HEK293 (cell line): ENCODE measurements around the gene VPS29.

ENCODE experiments used
- EGR2 ChIP-seq: fragments of 450-650 bp; formaldehyde crosslinking; IDR thresholded peaks from 2 replicates; pipeline ENCODE4 v1.5.1; 2016; ENCODE audit warnings: low read depth, missing biosample characterization, missing genetic modification characterization
- FEZF1 ChIP-seq: fragments of 450-650 bp; formaldehyde crosslinking; IDR thresholded peaks from 2 replicates; pipeline ENCODE4 v1.5.1; 2016; ENCODE audit warnings: missing biosample characterization, missing genetic modification characterization
- GFI1B ChIP-seq: fragments of 450-650 bp; formaldehyde crosslinking; IDR thresholded peaks from 2 replicates; pipeline ENCODE4 v1.5.1; 2016; ENCODE audit warnings: missing biosample characterization, missing genetic modification characterization
- KLF1 ChIP-seq: fragments of 450-650 bp; formaldehyde crosslinking; IDR thresholded peaks from 2 replicates; pipeline ENCODE4 v1.5.1; 2016; ENCODE audit warnings: missing biosample characterization, missing genetic modification characterization
- SETDB1 ChIP-seq: IDR thresholded peaks from one replicate; pipeline ENCODE4 v1.6.1; 2017; ENCODE audit warnings: mild to moderate bottlenecking, low read length, moderate library complexity, mixed read lengths; ENCODE audit not compliant: insufficient read length
- SP7 ChIP-seq: fragments of 450-650 bp; formaldehyde crosslinking; IDR thresholded peaks from 2 replicates; pipeline ENCODE4 v1.5.1; 2016; ENCODE audit warnings: missing biosample characterization, missing genetic modification characterization
- ZFP37 ChIP-seq: fragments of 450-650 bp; formaldehyde crosslinking; IDR thresholded peaks from 2 replicates; pipeline ENCODE4 v1.5.1; 2016; ENCODE audit warnings: missing biosample characterization, missing genetic modification characterization
- ZFP69B ChIP-seq: fragments of 450-650 bp; formaldehyde crosslinking; IDR thresholded peaks from 2 replicates; pipeline ENCODE4 v1.5.1; 2016; ENCODE audit warnings: missing biosample characterization, missing genetic modification characterization
- ZNF10 ChIP-seq: fragments of 450-650 bp; formaldehyde crosslinking; IDR thresholded peaks from 2 replicates; pipeline ENCODE4 v1.5.1; 2017; ENCODE audit warnings: missing biosample characterization, missing genetic modification characterization
- ZNF114 ChIP-seq: fragments of 450-650 bp; formaldehyde crosslinking; IDR thresholded peaks from 2 replicates; pipeline ENCODE4 v1.5.0; 2017; ENCODE audit warnings: missing biosample characterization, missing genetic modification characterization
- ZNF16 ChIP-seq: fragments of 450-650 bp; formaldehyde crosslinking; IDR thresholded peaks from 2 replicates; pipeline ENCODE4 v1.5.1; 2016; ENCODE audit warnings: low read depth, missing biosample characterization, missing genetic modification characterization
- ZNF19 ChIP-seq: fragments of 450-650 bp; formaldehyde crosslinking; IDR thresholded peaks from 2 replicates; pipeline ENCODE4; 2016; ENCODE audit warnings: missing biosample characterization, missing genetic modification characterization, low read depth
- ZNF24 ChIP-seq: fragments of 450-650 bp; formaldehyde crosslinking; IDR thresholded peaks from 2 replicates; pipeline ENCODE4 v1.5.1; 2016; ENCODE audit warnings: missing biosample characterization, missing genetic modification characterization
- ZNF341 ChIP-seq: fragments of 450-650 bp; formaldehyde crosslinking; IDR thresholded peaks from 2 replicates; pipeline ENCODE4; 2016; ENCODE audit warnings: low read depth, missing biosample characterization, missing genetic modification characterization
- ZNF354C ChIP-seq: fragments of 450-650 bp; formaldehyde crosslinking; IDR thresholded peaks from 2 replicates; pipeline ENCODE4 v1.5.1; 2016; ENCODE audit warnings: missing biosample characterization, missing genetic modification characterization, low read depth, borderline replicate concordance
- ZNF394 ChIP-seq: fragments of 450-650 bp; formaldehyde crosslinking; IDR thresholded peaks from 2 replicates; pipeline ENCODE4 v1.5.1; 2016; ENCODE audit warnings: missing biosample characterization, missing genetic modification characterization, mild to moderate bottlenecking, moderate library complexity, borderline replicate concordance
- ZNF423 ChIP-seq: fragments of 450-650 bp; formaldehyde crosslinking; IDR thresholded peaks from 2 replicates; pipeline ENCODE4 v1.5.1; 2016; ENCODE audit warnings: missing biosample characterization, missing genetic modification characterization
- ZNF48 ChIP-seq: fragments of 450-650 bp; formaldehyde crosslinking; IDR thresholded peaks from 2 replicates; pipeline ENCODE4 v1.5.1; 2016; ENCODE audit warnings: missing biosample characterization, missing genetic modification characterization
- ZNF510 ChIP-seq: fragments of 450-650 bp; formaldehyde crosslinking; IDR thresholded peaks from 2 replicates; pipeline ENCODE4 v1.5.1; 2018; ENCODE audit warnings: mild to moderate bottlenecking, missing genetic modification characterization, missing biosample characterization; ENCODE audit not compliant: insufficient replicate concordance
- ZNF585B ChIP-seq: fragments of 450-650 bp; formaldehyde crosslinking; IDR thresholded peaks from 2 replicates; pipeline ENCODE4 v1.5.1; 2016; ENCODE audit warnings: missing biosample characterization, missing genetic modification characterization
- ZNF600 ChIP-seq: fragments of 450-650 bp; formaldehyde crosslinking; IDR thresholded peaks from 2 replicates; pipeline ENCODE4 v1.5.1; 2016; ENCODE audit warnings: missing biosample characterization, missing genetic modification characterization
- ZNF629 ChIP-seq: fragments of 450-650 bp; formaldehyde crosslinking; IDR thresholded peaks from 2 replicates; pipeline ENCODE4 v1.5.1; 2017; ENCODE audit warnings: missing biosample characterization, missing genetic modification characterization
- ZNF654 ChIP-seq: fragments of 450-650 bp; formaldehyde crosslinking; IDR thresholded peaks from 2 replicates; pipeline ENCODE4 v1.5.1; 2016; ENCODE audit warnings: low read depth, missing biosample characterization, missing genetic modification characterization
- ZNF692 ChIP-seq: fragments of 450-650 bp; formaldehyde crosslinking; IDR thresholded peaks from 2 replicates; pipeline ENCODE4 v1.5.1; 2016; ENCODE audit warnings: missing biosample characterization, missing genetic modification characterization
- ZNF701 ChIP-seq: fragments of 450-650 bp; formaldehyde crosslinking; IDR thresholded peaks from 2 replicates; pipeline ENCODE4 v1.5.1; 2016; ENCODE audit warnings: missing biosample characterization, missing genetic modification characterization
- ZXDB ChIP-seq: fragments of 450-650 bp; formaldehyde crosslinking; IDR thresholded peaks from 2 replicates; pipeline ENCODE4 v1.5.1; 2016; ENCODE audit warnings: missing biosample characterization, missing genetic modification characterization
- TF ChIP-seq, protein P1 (sequence below): fragments of 450-650 bp; formaldehyde crosslinking; IDR thresholded peaks from 2 replicates; pipeline ENCODE4 v1.5.1; 2017; ENCODE audit warnings: missing biosample characterization, missing genetic modification characterization
- TF ChIP-seq, protein P2 (sequence below): fragments of 450-650 bp; formaldehyde crosslinking; conservative IDR thresholded peaks from 2 replicates; pipeline ENCODE4 v1.5.1; 2016; ENCODE audit warnings: low read depth, missing biosample characterization, missing genetic modification characterization
- TF ChIP-seq, protein P3 (sequence below): sonication (generic); formaldehyde crosslinking; IDR thresholded peaks from 2 replicates; pipeline ENCODE4 v1.8.1; 2022; ENCODE audit warnings: mild to moderate bottlenecking, moderate library complexity, missing genetic modification reagents

Gene VPS29

DNA sequence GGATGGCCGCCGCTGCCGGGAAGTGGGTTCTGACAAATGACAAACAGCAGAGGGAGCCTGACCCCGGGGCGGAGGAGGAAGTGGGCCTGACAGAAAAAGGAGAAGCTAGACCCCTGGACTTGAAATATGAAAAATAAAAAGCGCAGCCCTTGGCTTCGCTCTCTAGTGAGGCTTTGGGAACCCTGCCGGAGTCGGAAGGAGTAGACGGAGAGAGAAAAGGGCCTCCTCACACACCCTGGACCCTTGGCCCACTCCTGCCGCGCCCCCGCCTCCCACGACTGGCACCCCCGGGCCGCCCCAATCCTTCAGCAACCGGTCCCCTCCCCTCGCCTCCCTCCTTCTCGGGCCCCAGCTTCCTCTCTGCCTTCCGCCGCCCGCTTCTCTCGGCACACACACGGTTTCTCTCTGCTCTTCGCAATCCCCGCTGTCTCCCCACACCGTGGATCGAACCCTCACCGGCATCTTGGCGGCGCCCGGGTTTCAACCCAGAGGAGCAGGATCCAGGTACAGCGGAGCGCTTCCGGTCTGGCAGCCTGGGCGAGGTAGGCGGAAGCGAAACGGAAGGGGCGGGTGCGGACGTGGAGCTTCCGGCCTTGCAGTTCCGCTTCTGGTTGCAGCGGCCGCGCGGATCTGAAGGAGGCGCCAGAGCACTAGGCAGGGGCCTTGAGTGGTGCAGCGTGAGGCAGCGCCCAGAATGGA lies 52.0 kb downstream of the VPS29 start, which contains the start of gene ARPC3 (continued):
- TF ChIP-seq ZXDB (tag by site-specific recombination), result peak; percentile 76
- TF ChIP-seq, protein P1, sequence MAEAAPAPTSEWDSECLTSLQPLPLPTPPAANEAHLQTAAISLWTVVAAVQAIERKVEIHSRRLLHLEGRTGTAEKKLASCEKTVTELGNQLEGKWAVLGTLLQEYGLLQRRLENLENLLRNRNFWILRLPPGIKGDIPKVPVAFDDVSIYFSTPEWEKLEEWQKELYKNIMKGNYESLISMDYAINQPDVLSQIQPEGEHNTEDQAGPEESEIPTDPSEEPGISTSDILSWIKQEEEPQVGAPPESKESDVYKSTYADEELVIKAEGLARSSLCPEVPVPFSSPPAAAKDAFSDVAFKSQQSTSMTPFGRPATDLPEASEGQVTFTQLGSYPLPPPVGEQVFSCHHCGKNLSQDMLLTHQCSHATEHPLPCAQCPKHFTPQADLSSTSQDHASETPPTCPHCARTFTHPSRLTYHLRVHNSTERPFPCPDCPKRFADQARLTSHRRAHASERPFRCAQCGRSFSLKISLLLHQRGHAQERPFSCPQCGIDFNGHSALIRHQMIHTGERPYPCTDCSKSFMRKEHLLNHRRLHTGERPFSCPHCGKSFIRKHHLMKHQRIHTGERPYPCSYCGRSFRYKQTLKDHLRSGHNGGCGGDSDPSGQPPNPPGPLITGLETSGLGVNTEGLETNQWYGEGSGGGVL (tag by site-specific recombination), result peak; percentile 32
- peak; percentile 84 for TF ChIP-seq SP7
- TF ChIP-seq, protein P2, sequence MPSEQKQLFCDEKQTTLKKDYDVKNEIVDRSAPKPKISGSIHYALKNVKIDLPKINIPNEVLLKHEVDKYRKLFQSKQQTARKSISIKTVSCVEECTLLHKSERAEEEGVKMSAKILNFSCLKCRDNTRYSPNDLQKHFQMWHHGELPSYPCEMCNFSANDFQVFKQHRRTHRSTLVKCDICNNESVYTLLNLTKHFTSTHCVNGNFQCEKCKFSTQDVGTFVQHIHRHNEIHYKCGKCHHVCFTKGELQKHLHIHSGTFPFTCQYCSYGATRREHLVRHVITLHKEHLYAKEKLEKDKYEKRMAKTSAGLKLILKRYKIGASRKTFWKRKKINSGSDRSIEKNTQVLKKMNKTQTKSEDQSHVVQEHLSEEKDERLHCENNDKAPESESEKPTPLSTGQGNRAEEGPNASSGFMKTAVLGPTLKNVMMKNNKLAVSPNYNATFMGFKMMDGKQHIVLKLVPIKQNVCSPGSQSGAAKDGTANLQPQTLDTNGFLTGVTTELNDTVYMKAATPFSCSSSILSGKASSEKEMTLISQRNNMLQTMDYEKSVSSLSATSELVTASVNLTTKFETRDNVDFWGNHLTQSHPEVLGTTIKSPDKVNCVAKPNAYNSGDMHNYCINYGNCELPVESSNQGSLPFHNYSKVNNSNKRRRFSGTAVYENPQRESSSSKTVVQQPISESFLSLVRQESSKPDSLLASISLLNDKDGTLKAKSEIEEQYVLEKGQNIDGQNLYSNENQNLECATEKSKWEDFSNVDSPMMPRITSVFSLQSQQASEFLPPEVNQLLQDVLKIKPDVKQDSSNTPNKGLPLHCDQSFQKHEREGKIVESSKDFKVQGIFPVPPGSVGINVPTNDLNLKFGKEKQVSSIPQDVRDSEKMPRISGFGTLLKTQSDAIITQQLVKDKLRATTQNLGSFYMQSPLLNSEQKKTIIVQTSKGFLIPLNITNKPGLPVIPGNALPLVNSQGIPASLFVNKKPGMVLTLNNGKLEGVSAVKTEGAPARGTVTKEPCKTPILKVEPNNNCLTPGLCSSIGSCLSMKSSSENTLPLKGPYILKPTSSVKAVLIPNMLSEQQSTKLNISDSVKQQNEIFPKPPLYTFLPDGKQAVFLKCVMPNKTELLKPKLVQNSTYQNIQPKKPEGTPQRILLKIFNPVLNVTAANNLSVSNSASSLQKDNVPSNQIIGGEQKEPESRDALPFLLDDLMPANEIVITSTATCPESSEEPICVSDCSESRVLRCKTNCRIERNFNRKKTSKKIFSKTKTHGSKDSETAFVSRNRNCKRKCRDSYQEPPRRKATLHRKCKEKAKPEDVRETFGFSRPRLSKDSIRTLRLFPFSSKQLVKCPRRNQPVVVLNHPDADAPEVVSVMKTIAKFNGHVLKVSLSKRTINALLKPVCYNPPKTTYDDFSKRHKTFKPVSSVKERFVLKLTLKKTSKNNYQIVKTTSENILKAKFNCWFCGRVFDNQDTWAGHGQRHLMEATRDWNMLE (tag by site-specific recombination), result peak; percentile 85
- TF ChIP-seq ZNF423, result no peak
- TF ChIP-seq EGR2 (tag by site-specific recombination), result peak; percentile 97
- no peak for TF ChIP-seq ZNF701 (tag by site-specific recombination)
- no peak for TF ChIP-seq ZNF16
- TF ChIP-seq ZNF24 (tag by site-specific recombination), result no peak
- no peak for TF ChIP-seq GFI1B (tag by site-specific recombination)
- peak; percentile 18; the same call in 1 of the 2 replicates for TF ChIP-seq ZNF341
- no peak for TF ChIP-seq ZNF10 (tag by site-specific recombination)
- peak; percentile 74 for TF ChIP-seq ZNF600 (tag by site-specific recombination)
- TF ChIP-seq ZNF585B (tag by site-specific recombination), result no peak
- TF ChIP-seq ZNF19, result no peak
- TF ChIP-seq ZNF394 (tag by site-specific recombination), result 0 out of 2 replicates have a peak, but pooled peaks have one; percentile 24
- TF ChIP-seq ZNF692 (tag by site-specific recombination), result peak; percentile 49; the same call in 1 of the 2 replicates
- TF ChIP-seq ZNF114 (tag by site-specific recombination), result no peak
- TF ChIP-seq ZFP69B, result no peak
- no peak for TF ChIP-seq ZNF354C
- TF ChIP-seq KLF1, result peak; percentile 47; the same call in 1 of the 2 replicates
- TF ChIP-seq SETDB1, result no peak
- TF ChIP-seq ZNF510 (tag by site-specific recombination), result no peak
- peak; percentile 61 for TF ChIP-seq ZNF654 (tag by site-specific recombination)
- TF ChIP-seq ZFP37 (tag by site-specific recombination), result no peak
- TF ChIP-seq FEZF1, result no peak
- TF ChIP-seq ZNF48 (tag by site-specific recombination), result no peak
- TF ChIP-seq, protein P3, sequence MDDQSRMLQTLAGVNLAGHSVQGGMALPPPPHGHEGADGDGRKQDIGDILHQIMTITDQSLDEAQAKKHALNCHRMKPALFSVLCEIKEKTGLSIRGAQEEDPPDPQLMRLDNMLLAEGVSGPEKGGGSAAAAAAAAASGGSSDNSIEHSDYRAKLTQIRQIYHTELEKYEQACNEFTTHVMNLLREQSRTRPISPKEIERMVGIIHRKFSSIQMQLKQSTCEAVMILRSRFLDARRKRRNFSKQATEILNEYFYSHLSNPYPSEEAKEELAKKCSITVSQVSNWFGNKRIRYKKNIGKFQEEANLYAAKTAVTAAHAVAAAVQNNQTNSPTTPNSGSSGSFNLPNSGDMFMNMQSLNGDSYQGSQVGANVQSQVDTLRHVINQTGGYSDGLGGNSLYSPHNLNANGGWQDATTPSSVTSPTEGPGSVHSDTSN, result peak; percentile 36; the same call in 1 of the 2 replicates
- peak; percentile 41; the same call in 1 of the 2 replicates for TF ChIP-seq ZNF629 (tag by site-specific recombination)
